ENCODE data around the gene PPFIA3. TPM values are rescaled to one million over a fixed set of nuclear protein-coding genes. Genes with fewer than 3 reads are reported as not detected.

The PPFIA3 gene
- 1.1 and 3.1 TPM in 2 replicates for total RNA-seq

DNA sequence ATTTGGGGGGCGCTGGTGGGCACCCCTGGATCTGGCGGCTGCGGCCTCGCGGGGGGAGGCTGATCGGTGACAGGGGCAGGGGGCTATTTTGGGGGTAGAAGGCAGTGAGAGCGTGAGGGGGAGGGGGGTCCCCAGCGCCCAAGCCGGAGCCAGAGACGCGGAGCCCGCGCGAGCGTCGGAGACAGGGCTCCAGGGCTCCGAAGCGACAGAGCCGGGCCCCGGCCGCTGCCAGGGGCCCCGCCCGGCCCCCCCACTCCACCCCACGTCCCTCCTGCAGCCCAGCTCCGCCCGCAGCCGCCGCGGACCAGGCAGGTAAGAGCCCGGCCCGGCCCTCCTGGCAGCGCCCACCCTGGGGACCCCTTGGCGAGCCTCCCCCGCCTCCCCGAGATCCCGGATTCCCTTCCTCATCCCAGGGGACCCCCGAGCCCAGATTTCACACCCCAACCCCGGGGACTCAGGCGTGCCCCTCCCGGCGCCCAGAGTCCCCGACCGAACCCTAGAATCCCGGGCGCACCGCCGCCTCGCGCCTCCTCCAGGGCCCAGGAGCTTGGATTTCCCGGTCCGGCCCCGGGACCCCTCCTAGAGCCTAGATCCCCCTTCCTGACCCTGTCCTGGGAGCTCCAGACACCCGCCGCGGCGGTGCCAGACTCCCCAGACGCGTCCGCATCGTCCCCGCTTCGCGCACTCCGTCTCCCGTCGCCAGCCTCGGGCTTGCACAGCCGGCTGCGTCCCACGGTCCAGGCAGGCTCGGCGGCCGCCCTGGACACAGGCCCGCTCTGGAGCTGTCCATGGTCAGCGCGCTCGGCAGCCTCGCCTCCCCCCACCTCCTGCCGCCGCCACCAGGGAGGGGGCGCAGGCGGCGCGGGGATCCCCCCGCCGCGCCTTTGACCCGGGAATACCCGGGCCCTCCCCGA is at the start of gene PPFIA3:
Gene PPFIA3 (plus strand): TSS at position 134 of the 914 bp plus-strand sequence. CDS start 8,330 bp downstream, outside the sequence.

GRCh38 chr19:49085020-49085867 is 34.1 kb upstream of the PPFIA3 start, which contains the start of gene SNRNP70:
SNRNP70 (plus strand) TSS chr19:49085451; CDS start chr19:49086415, 964 bp downstream.

DNA sequence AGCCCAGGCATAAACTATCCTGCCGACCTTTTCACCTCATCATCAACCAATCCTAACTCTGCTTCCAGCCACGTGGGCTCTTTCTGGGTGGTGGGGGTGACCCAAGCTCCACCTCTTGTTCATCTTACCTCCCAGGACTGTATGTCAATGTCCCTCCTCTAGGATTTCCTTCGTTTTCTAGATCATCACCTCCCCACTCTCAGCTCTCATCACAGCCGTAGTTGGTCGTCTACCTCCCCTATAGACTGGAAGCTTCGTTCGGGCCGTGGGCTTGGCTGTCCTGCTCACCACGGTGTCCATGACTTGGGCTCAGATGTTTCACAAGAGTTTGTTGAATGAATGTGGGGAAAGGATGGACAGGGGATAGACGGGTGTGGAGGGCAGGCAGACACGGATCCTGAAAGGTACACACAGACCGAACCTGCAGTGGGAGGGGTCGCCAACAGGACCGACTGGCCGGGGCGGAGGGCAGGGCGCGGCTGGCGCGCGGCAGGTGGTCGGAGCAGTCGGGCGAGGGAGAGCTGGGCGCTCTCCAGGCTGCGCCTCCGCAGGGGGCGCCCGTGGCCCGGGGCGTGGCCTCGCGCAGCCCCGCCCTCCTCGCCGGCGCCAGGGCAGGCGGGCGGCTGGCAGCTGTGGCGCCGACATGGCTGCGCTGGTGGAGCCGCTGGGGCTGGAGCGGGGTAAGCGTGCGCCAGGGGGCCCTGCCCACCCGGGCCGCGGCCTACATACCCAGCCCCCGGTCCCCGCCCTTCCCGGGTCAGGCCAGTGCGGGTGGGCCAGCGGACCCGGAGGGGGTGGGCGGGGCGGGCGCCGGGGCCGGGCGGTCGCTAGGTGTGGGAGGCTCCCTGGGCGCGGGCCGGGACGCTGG is 5.3 kb upstream of the PPFIA3 start, which contains the start of gene LIN7B:
Gene LIN7B (plus strand): TSS at position 609 of the 868 bp plus-strand sequence. CDS start 35 bp downstream, at position 644.

GRCh38 chr19:49118565-49119410 is 556 bp upstream of the PPFIA3 start, which contains the start of gene C19orf73:
C19orf73 (minus strand) TSS chr19:49119143; CDS start chr19:49119022, 121 bp downstream.

DNA sequence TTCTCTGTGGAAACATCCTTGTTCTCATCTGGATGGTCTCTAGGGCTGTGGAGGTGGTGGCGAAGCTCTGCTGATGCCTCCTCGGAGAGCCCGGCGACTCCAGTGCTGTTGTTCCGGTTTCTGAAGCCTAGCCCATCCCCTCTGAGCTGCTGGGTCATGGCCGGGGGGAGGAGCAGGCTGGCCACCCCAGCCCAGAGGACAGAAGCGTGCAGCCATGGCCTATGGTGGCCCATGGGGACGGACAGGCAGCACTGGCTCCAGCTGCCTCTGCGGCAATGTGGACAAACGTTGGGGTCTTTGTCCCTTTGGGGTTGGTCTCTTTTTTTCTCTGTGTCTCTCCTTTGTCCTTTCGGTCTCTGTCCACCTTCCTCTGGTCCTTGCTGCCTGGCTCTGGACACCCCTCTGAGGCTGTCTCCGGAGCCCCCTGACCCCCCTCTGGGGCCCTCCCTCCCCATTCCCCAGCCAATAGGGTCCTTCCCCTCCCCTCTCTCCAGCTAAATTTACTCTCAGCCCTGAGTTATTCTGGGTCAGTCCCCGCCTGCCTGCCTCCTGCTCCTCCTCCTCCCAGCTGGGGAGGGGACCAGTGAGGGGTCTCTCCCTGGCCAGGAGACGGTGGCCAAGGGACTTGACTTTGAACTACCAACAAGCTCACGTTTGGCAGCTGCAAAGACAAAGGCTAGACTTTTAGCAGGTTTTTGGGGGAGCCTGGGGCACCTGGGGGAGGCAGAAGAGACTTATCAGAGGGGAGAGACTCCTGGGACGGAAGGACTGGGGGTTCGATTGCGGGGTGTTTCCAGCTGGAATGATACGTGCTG is 35.9 kb downstream of the PPFIA3 start, which contains the start of gene HRC:
Gene HRC (minus strand): TSS at position 392 of the 815 bp plus-strand sequence. CDS start 159 bp downstream, at position 233.

GRCh38 chr19:49157445-49158224 is 38.3 kb downstream of the PPFIA3 start, which contains the start of gene TRPM4:
TRPM4 (plus strand) TSS chr19:49157792; CDS start chr19:49157867, 75 bp downstream.

Small RNAs within 50 kb of the gene (small RNA-seq; reads per million reads assigned to genes)
- not detected for gene RN7SL708P (ENCODE audit: low replicate concordance)

Other genes with a start within 250 kb of the PPFIA3 start
- gene PPP1R15A, start 247.1 kb upstream of the PPFIA3 start, total RNA-seq: 66.1 and 221 TPM in 2 replicates
- gene TULP2, start 220.8 kb upstream of the PPFIA3 start, total RNA-seq: under 0.01 and 0.22 TPM in 2 replicates
- gene NUCB1, start 219.2 kb upstream of the PPFIA3 start, total RNA-seq: 129 and 755 TPM in 2 replicates
- gene DHDH, start 185.8 kb upstream of the PPFIA3 start, total RNA-seq: 0.44 TPM in 1 of 2 replicates, not detected in the other
- gene BAX, start 164.7 kb upstream of the PPFIA3 start, total RNA-seq: 89.9 and 103 TPM in 2 replicates
- 1,638 and 6,371 TPM in 2 replicates for gene FTL, start 154.2 kb upstream of the PPFIA3 start, total RNA-seq
- gene GYS1, start 126.2 kb upstream of the PPFIA3 start, total RNA-seq: 29.8 and 59.4 TPM in 2 replicates
- 164 and 281 TPM in 2 replicates for gene RUVBL2, start 125.7 kb upstream of the PPFIA3 start, total RNA-seq
- not detected in 2 replicates for gene LHB, start 102.5 kb upstream of the PPFIA3 start, total RNA-seq
- not detected in 2 replicates for gene CGB3, start 95.2 kb upstream of the PPFIA3 start, total RNA-seq
- gene CGB2, start 87.7 kb upstream of the PPFIA3 start, total RNA-seq: not detected in 2 replicates
- not detected in 2 replicates for gene CGB1, start 82.6 kb upstream of the PPFIA3 start, total RNA-seq
- gene CGB5, start 75.7 kb upstream of the PPFIA3 start, total RNA-seq: not detected in 2 replicates
- gene CGB8, start 70.4 kb upstream of the PPFIA3 start, total RNA-seq: not detected in 2 replicates
- gene CGB7, start 61.8 kb upstream of the PPFIA3 start, total RNA-seq: 0.14 TPM in 1 of 2 replicates, not detected in the other
- gene NTF4, start 54.7 kb upstream of the PPFIA3 start, total RNA-seq: not detected in 2 replicates
- not detected in 2 replicates for gene KCNA7, start 46.8 kb upstream of the PPFIA3 start, total RNA-seq
- gene SNRNP70, start 34.1 kb upstream of the PPFIA3 start, total RNA-seq: 118 and 186 TPM in 2 replicates
- gene LIN7B, start 5.2 kb upstream of the PPFIA3 start, total RNA-seq: 3.7 and 5.7 TPM in 2 replicates
- 0.66 and 1.3 TPM in 2 replicates for gene C19orf73, start 401 bp upstream of the PPFIA3 start, total RNA-seq
- not detected in 2 replicates for gene HRC, start 35.9 kb downstream of the PPFIA3 start, total RNA-seq
- 8.8 and 15.9 TPM in 2 replicates for gene TRPM4, start 38.2 kb downstream of the PPFIA3 start, total RNA-seq
- gene SLC6A16, start 205.6 kb downstream of the PPFIA3 start, total RNA-seq: under 0.01 and 0.44 TPM in 2 replicates
- not detected in 2 replicates for gene CD37, start 215.9 kb downstream of the PPFIA3 start, total RNA-seq
- 18.2 and 44.2 TPM in 2 replicates for gene TEAD2, start 242.9 kb downstream of the PPFIA3 start, total RNA-seq
- not detected in 2 replicates for gene DKKL1, start 244.3 kb downstream of the PPFIA3 start, total RNA-seq

All from placental pericyte (primary cell).